Measurements from ENCODE around the gene PRRT1.
A peak's percentile ranks its signal among the peaks of the same experiment; 100 is the strongest.
"Not testable (repeated sequence)": the region's sequence is repeated elsewhere in the genome, so short reads cannot be mapped to it uniquely, and the experiment has no call there.

The PRRT1 gene

DNA sequence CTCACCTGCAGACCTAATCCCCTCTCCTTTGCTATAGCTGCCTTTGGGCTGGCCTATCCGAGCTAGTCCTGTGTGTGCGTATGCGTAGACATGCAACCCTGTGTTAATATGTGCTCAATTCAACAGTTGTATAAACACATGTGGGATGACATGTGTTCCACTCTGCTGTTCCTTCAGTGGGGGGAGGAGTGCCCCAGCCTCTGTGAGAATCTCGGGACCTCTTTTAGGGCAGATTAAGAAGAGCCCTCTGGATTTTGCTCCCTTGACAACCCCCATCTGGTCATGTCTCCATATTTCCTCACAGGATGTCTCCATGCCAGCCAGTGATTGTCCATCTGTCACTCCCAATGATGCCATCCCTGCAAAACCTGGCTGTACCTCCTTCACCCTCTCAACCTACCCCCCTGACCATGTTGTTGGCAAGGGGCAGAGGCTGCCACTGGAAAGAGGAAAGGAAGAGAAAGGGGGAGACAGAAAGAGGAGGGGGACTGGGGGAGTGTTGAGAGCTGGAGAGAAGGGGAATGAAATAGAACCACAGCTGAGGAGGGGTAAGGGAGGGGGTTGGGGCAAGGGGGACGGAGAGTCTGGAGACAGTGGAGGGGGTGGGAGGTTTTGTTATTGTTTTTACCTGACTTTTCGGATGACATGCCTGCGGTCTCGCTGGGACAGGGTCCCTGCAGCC, 417 bp downstream of the PRRT1 start:
- no peak for DNase-seq (ENCODE audit: low read depth in 2 of 2)

DNA sequence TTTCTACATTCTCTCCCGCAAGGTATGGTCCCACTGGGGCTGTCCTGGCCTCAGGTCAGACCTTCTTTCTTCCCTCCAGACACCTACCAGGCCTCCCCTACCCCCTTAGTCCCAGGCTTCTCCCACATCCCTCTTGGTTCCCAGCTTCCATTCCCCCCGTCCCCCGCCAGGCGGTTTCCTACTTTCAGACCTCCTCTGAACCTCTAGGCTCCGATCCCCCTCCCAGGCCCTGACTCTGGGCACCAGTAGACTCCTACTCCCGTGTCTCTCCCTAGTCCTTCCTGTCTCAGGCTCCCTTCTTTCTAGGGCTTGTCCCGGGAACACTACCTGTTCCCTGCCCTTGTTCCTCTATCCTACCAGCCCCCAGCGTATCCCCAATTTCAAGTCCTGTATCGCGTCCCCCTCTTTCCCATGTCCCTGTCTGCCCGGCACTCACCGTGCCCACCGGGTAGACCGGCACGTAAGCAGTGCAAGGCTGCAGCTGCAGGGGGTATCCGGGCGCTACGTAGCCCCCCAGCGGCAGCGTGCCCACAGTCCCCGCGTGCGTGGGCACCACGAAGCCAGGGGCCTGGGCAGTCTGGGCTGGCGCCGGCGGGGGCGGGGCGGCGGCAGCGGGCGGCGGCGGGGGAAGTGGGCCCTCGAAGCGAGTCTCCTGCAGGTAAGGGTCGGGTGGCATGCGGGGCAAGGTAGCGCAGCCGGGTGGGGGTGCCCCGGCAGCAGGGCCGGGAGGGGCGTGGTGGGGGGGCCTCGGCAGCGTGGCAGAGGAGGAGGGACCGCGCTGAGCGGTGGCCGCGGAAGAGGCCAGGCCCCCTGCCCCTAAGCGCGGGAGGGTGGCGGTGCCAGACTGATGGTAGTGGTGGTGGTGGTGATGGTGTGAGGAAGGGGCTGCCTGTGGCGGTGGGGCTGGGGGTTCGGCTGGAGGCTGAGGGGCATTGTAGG, 1.5 kb downstream of the PRRT1 start:
- no peak for DNase-seq (ENCODE audit: low read depth in 2 of 2)

DNA sequence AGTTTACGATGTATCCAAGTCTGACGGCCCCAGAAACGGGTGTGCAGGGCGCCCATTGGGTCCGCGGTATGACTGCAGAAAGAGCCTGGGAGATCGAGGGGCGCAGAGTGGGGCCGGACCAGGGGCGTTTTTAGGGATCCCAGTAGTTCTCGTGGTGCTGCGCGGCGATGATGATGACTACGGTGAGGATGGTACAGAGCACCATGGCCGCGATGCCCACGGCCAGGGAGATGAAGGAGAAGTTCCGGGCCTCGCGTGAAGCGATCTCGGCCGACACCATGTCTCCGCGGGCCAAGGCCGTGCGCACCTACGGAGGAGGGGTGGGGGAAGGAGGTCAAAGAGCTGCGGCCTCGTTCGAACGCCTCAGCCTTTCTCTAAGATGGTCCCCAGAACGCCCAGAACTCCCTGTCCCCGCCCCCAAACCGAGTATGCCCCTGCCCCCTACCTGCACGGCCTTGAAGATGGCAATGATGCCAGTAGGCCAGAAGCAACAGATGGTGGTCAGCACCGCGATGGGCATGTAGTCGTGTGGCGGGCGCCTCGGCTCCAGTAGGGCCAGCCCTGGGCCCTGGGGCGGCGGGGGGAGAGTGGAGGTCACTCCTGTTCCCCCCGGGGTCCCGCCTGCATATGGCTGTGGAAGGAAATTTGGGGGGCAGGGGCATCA, 2.5 kb downstream of the PRRT1 start:
- no peak for DNase-seq (ENCODE audit: low read depth in 2 of 2)

DNA sequence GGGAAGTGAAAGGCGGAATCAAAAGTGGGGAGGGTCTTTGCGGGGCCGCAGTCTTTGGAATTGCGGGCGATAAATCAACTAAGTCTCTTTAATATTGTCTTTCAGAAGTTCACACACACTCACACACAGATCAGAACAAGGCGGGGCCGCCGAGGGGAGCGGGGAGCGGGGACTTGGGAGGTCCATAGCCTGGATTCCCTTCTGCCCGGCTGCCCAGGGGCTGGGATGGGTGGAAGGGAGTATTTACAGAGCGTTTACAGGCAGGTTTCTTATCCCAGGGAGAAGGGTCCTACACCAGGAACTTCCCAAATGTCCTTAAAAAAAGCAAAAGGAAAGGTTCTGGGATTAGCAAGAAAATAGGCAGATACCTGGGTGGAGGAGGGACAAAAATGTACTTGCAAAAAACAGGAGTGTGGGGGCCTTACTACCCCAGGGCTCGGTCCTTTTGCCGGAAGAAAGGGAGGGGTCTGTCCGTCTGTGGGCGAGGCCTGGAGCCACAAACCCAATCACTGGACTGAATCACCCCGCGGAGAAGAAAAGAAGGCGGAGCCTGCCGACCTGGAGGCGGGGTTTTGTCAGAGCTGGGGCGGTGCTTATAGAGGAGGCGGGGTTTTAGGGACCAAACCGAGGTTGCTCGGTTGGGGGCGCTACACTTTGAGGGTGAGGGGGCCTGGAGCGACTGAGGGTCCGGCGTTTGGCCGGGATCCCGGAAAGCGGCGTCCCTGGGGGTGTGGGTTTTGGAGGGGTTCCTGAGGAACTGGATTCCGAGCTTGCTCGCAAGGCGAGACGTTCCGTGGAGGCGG, 3.2 kb downstream of the PRRT1 start:
- peak; percentile 31 to 32 for DNase-seq (ENCODE audit: low read depth in 2 of 2)

DNA sequence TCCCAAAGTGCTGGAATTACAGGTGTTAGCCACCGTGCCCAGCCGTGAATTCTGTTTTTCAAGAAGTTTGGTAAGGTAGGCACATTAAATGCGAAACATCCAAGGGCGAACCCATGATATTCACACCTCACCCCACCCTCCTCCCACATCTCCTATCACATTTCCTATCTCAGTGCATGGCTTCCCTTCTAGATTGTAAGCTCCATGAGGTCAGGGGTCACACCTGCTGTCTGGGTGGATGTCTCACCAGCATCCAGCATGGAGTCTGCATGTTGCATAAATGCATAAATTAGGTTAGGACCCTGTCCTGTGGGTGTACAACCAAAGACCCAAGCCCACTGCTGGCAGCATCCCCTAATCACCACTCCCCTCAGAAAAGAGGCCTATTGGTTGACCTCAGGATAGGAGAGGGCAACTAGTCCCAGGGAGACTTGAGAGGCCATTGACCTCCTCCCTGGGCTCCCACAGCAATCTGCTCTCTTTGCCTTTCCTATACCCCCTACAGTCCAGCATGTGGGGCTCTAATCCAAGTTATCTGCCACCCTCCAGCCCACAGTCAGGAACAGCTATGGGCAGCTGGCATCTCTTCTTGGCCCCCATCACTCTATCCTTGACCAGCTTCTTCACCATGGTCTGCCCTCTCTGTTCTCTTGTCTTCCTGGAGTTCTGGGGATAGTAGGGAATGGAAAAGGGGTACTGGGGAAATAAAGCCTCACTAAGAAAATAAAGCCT, 4.2 kb downstream of the PRRT1 start:
- no peak for DNase-seq (ENCODE audit: low read depth in 2 of 2)

DNA sequence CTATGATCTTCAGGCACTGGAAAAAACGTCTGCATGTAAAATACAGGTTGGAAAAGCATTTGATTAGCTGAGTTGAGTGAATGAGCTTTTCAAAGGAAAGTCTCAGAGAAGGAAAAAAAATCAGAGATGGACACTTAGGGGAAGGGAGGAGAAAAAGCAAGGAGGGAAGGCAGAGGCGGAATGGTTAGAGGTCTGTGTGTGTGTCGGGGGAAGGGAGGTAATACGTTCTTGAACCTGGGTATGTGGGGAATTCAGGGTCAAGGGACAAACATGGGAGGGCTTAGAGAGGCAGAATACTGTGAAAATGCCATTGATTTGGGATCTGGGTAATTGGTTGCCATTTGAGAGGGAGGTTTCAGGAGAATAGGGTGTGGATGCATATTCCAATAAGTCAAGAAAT, 5.1 kb downstream of the PRRT1 start:
- no peak for DNase-seq (ENCODE audit: low read depth in 2 of 2)

DNA sequence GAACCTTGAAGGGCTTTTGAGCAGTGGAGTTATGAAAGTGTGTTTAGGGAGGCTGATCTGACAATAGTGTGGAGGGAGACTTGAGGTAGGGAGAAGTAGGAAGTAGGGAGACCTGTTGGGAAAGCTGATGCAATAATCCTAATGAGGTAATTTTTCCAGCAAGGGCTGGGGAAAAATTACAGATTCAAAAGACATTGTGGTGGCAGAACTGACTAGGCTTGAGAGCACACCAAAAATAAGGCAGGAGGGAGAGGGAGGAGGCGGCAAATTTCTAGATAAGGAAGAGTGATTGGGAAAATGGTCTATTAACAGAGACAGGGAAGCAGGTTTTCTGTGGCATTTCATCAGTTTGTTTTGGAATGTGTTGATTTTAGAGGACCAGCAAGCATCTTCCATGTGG, 5.5 kb downstream of the PRRT1 start:
- DNase-seq (ENCODE audit: low read depth in 2 of 2) = no peak

DNA sequence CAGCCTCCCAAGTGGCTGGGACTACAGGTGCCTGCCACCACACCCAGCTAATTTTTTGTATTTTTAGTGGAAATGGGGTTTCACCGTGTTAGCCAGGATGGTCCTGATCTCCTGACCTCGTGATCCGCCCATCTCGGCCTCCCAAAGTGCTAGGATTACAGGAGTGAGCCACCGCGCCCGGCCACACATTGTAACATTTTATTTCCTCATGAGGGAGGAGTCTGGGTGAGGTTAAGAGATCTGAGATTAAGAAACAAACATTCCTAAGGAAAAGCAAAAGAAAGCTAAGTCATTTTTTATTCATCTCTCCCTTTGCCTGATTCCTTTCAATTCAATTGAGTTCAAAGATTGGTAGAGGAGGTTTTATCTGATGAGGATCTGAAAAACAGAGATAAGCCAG, 7.5 kb downstream of the PRRT1 start:
- DNase-seq (ENCODE audit: low read depth in 2 of 2) = not testable (repeated sequence)

DNA sequence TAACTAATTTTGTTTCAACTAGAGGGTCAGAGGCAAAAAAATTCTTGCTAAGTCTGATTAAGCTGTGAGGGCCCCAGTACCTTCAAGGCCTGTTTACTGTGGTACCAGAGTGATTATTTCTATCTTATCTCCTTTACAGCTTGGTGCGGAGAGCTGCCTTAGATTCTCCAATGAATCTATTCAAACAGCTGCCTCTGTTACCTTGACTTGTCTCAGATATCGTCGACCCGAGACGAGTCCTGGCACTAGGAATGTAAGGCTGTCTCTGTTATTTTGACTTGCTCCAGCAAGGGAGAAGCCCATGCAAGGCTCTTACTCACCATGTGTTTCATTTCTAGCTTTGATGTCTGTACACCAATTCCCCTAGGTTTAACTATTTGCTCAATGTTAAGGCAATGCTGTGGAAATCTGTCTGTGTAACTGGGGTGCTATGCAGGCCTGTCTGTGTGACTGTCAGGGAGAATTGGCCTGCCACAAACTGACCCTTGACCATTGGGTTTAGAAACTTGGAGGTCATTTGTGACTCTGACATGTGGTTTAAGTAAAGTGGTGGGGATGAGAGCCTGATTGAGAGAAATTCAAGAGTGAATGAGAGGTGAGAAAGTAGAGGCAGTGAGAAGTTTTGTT, 11.2 kb downstream of the PRRT1 start:
- no peak for DNase-seq (ENCODE audit: low read depth in 2 of 2)

DNA sequence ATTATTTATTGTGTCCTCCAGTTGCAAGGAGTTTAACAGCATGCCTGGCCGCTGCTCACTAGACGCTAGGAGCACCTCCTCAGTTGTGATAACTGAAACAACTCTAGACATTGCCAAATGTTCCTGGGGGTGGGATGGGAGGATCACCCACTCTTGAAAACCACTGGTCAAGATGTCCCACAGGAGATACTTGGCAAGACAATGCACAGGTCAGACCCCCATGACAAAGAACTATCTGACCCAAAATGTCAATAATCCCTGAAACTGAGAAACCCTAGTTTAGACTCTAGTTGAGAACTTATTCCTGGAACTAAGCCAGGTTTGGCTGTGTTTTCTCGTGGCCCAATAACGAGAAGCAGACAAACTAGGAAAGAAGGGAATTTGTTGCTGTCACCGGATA, 12.1 kb downstream of the PRRT1 start:
- no peak for DNase-seq (ENCODE audit: low read depth in 2 of 2)

DNA sequence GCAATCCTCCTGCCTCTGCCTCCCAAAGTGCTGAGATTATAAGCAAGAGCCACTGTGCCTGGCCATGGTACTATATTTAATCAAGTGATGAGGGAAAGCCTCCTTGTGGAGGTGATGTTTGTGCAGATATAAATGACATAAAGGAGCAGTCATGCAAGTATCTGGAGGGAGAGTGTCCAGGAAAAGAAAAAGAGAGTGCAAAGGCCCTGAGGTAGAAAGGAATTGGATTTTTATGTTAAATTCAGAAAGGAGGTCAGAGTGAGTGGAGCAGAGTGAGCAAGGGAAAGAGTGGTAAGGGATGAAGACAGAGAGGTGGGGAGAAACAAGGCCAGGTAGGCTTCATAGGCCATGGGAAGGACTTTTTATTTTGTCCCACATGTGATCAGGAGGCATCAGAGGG, 14.3 kb downstream of the PRRT1 start:
- DNase-seq (ENCODE audit: low read depth in 2 of 2) = no peak

DNA sequence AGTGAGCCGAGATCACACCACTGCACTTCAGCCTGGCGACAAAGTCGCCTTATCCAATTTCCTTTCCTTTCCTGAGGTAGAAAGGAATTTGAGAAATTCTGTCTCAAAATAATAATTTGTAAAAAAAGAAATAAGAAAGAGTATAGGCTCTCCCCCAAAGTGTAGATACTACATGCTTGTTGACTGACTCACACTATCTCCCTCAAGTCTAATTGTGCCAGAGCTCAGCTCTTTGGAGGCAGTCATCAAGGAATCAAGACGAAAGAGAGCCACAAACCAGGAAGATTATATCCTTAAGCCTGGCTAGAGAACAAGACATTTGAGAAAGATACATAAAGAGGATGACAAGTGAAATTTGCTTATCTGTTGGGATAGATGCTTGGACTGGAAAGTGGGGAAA, 18.0 kb downstream of the PRRT1 start:
- DNase-seq (ENCODE audit: low read depth in 2 of 2) = no peak

DNA sequence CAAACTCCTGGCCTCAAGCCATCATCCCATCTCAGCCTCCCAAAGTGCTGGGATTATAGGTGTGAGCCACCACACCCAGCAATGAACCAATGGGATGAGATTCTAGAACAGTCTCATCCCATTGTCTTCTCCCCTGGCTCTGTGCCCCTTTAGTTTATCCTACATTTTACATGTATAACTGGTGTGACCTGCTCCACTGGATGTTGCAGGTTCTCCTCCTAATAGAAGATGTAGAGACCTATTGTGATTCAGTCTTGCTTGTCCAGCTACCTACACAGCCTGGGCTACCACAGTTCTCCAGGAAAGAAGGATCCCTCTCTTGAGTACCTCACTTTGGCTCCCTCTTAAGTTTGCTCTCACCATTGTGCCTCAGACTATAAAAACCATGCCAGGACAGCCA, 19.6 kb downstream of the PRRT1 start:
- no peak for DNase-seq (ENCODE audit: low read depth in 2 of 2)

DNA sequence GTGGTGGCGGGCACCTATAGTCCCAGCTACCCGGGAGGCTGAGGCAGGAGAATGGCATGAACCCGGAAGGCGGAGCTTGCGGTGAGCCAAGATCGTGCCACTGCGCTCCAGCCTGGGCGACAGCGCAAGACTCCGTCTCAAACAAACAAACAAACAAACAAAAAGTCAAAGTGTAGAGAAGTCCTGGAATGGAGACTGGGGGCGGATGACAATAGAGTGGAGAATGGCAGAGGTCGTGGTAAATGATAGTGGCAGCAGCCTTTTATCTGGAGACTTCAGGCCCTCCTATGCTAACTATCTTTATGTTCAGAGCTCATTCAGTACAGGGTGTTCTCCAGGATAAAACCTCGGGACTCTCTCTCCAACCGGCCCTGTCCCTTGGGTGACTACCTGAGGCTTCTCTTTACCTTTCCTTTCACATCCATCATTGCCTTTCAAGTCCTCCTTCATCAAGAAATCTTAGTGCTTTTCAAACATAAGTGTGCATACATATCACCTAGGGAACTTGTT, 20.2 kb downstream of the PRRT1 start:
- DNase-seq (ENCODE audit: low read depth in 2 of 2) = no peak

DNA sequence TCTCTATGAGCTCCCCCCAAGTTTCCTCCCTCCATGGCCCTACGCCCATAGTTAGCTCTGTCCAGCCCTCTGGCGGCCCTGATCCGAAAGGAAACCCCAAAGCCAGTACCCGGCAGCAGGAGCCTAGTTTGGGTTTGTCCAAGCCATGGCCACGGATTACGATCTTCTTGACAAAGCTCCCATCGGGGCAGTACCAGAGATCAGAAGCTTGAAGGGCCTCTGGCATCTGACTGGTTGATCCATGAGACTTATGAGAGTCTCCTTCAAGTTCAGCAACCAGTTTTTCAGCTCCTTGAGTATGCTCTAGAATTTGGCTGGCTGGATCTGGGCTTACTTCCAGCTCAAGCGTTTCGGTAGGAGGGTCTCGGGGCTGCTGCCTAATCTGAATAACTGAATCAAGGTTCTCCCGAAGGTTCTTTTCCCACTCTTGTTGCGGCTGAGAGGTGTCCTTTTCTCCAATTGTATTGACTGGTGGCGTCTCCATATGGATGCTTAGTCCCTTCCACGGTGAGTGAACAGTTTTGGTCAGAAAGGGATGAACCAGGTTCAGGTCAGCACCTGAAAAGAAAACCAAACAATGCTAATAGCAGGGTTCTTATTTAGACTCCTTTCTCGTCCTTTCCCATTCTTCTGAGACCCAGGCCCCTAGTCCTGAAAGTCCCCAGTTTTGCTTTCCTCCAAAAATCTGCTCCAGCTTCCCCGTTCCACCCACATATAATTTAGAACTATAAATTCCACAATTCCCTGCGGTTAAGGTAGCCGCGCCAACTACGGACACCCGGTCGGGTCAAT, 22.2 kb downstream of the PRRT1 start:
- no peak for DNase-seq (ENCODE audit: low read depth in 2 of 2)

DNA sequence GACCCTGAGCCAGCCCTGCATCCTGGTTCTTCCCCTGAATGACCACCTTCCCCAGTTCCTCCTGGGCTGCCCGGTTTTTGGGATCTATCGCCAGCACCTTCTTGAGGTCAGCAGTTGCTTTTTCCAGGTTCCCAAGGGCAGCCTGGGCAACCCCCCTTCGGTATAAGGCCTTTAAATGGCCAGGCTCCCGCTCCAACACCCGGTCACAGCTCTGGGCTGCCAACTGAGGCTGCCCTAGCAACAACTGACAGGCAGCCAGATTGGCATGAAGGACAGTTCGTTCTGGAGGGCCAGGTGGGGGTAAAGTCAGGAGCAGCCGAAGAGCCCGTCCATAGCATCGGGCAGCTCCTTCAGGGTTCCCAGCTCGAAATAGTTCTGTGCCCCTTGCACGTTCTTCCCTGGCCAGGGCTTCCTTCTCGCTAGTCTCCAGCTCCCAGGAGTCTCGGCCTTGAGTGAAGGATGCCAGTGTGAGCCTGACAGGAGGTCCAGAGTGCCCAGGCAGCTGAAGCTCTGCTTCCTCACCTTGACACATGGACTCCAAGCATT, 22.9 kb downstream of the PRRT1 start:
- no peak for DNase-seq (ENCODE audit: low read depth in 2 of 2)

DNA sequence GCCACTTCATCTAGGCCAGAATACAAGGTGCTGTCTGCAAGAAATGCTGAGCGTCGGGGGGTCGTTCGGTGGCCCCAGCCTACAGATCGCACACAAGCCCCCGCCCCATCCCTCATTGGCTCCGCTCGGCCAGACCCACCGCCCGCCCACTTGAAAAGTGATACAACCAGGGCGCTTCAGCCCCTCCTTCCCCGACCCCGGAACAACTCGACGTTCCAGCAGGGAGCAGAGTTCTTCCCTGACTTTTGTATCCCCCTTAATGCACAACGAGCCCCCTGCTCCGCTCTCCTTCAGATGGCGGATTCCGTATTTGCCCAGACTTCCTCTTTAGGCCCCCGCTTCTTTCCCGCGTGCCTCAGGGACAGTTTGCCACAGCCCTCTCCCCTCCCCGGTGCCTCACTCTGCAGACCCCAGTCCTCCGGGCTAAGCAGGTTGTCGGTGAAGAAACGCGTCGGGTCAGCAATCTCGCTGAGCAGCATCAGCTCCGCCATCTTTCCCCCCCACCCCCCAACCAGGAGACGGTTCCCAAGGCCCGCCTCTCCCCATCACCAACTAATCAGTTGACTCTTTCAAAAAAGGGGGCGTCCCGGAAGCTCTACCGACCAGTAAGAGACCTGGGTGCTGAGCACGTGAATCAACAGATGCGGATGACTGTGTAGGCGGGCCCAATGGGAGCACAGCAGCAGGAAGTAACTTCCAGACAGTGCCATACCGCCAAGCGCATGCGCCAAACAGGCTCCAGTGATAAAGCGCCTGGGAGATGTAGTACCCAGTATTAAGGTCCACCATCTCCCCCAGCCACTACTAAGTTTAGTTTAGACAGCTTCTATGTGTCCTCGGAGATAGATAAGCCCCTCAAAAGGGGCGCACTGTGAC, 23.8 kb downstream of the PRRT1 start, which contains the start of gene ATF6B:
Gene ATF6B (minus strand): TSS at position 530 of the 876 bp plus-strand sequence. CDS start 39 bp downstream, at position 491.
- DNase-seq (ENCODE audit: low read depth in 2 of 2) = peak; percentile 94 to 99

DNA sequence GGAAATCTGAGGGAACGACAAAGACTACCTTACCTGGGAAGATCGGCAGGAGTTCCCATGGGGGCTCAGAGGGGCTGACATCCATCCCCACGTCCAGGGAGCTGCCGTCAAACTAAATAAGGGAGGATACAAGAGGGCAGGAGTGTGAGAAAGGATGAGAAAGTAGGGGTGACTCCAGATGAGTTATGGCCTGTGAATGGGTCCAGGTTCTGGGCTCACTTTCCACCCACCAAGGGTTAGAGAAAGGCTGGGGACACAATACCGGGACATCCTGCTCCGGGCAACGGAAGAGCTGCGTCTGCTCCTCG, 24.4 kb downstream of the PRRT1 start:
- DNase-seq (ENCODE audit: low read depth in 2 of 2) = no peak

Data from activated CD8-positive, alpha-beta memory T cell treated with anti-CD3 and anti-CD28 coated beads for 4 hours (primary cell).